Ascending aorta (tissue), 2 donors: ENCODE data around the gene CPA4. TPM values are rescaled to one million over a fixed set of nuclear protein-coding genes. Genes with fewer than 3 reads are reported as not detected.

Source experiments
- DNase-seq, 2 donors: peaks; one replicate each; pipeline ENCODE4 v3.0.0-alpha.2; 2019; ENCODE audit warnings: low spot score in 2 of 2
- H3K27ac ChIP-seq, 2 donors: fragments of 200-600 bp; sonication (generic); one replicate each; pipeline ENCODE4 v1.5.1; 2016 to 2017; ENCODE audit warnings: mild to moderate bottlenecking in 1 of 2
- H3K27me3 ChIP-seq: fragments of 200-600 bp; sonication (generic); one replicate; pipeline ENCODE4 v1.5.1; 2017
- H3K36me3 ChIP-seq, 2 donors: fragments of 200-600 bp; sonication (generic); one replicate each; pipeline ENCODE4 v1.5.1; 2016
- H3K4me1 ChIP-seq, 2 donors: fragments of 200-600 bp; sonication (generic); one replicate each; pipeline ENCODE4 v1.5.1; 2016 to 2017; ENCODE audit warnings: mild to moderate bottlenecking in 1 of 2
- H3K4me3 ChIP-seq, 2 donors: fragments of 200-600 bp; sonication (generic); one replicate each; pipeline ENCODE4 v1.5.1; 2016 to 2017; ENCODE audit warnings: mild to moderate bottlenecking in 1 of 2
- H3K9me3 ChIP-seq, 2 donors: fragments of 200-600 bp; sonication (generic); one replicate each; pipeline ENCODE4 v1.5.1; 2016
- intact Hi-C: fragments of 100-400 bp; cut with DNase I; formaldehyde crosslinking; loops from one replicate; pipeline ENCODE4 v1.15.1; 2023
- total RNA-seq: library from RNA; depleted of rRNA; stranded (reverse); fragments of >200 nt; gene quantifications from one replicate; pipeline ENCODE4 v1.1.0, GENCODE V29; 2016
- TF ChIP-seq, protein P1 (sequence below), 3 experiments: fragments of 200-600 bp in 2 of 3; fragments of 450-650 bp in 1 of 3; sonication (generic) in 2 of 3; IDR thresholded peaks; one replicate each; pipeline ENCODE4 v1.5.1; 2016 to 2019; ENCODE audit warnings: antibody characterized with exemption in 3 of 3, mild to moderate bottlenecking in 1 of 3, moderate library complexity in 1 of 3

The CPA4 gene
- total RNA-seq, 1 donor from 2014 or later = not detected

DNA sequence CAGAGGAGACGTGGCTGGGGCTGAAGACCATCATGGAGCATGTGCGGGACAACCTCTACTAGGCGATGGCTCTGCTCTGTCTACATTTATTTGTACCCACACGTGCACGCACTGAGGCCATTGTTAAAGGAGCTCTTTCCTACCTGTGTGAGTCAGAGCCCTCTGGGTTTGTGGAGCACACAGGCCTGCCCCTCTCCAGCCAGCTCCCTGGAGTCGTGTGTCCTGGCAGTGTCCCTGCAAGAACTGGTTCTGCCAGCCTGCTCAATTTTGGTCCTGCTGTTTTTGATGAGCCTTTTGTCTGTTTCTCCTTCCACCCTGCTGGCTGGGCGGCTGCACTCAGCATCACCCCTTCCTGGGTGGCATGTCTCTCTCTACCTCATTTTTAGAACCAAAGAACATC, 29.7 kb downstream of the CPA4 start:
- Histone ChIP-seq H3K36me3 (no peaks in the 10 kb centered on the region), H3K4me3 (no peak overlapping the region), H3K27me3 (no peaks in the 10 kb centered on the region), H3K9me3 (no peaks in the 10 kb centered on the region), H3K4me1 (no peaks in the 10 kb centered on the region), H3K27ac (no peak overlapping the region)
- intact Hi-C loops = no loop called here
- no peak for DNase-seq
- TF ChIP-seq, protein P1, sequence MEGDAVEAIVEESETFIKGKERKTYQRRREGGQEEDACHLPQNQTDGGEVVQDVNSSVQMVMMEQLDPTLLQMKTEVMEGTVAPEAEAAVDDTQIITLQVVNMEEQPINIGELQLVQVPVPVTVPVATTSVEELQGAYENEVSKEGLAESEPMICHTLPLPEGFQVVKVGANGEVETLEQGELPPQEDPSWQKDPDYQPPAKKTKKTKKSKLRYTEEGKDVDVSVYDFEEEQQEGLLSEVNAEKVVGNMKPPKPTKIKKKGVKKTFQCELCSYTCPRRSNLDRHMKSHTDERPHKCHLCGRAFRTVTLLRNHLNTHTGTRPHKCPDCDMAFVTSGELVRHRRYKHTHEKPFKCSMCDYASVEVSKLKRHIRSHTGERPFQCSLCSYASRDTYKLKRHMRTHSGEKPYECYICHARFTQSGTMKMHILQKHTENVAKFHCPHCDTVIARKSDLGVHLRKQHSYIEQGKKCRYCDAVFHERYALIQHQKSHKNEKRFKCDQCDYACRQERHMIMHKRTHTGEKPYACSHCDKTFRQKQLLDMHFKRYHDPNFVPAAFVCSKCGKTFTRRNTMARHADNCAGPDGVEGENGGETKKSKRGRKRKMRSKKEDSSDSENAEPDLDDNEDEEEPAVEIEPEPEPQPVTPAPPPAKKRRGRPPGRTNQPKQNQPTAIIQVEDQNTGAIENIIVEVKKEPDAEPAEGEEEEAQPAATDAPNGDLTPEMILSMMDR (IDR thresholded peaks at IDR 0.05) = no peak

DNA sequence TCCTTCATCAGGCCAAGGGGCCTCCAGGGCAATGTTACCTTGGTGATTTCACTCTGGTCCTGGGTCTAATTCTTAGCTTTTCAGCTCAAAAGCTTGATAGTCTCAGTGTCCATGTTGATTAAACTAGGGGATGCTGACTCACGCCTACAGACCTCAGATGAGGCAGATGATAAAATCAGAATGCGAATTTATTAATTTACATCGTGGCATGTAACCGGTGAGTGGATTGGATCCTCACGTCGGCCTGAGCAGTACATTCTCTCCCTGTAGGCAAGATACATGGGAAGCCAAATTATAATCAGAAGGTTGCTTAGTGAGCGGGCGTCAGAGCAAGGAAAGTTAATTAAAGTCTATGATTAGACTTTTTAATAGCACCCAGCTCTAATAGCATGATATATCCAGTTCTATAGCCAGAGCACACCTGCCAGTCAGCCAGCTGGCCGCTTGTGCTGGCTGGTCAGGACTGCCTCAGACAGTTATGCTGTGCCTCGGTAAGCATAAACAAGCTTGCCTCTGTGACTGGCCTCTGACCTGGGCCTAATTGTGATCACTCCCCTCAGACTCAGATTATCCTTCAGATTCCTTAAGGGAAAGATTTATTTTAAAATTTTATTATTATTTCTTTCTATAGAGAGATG, 31.5 kb downstream of the CPA4 start:
- H3K4me3 ChIP-seq = no peak overlapping the region
- no peaks in the 10 kb centered on the region for H3K9me3 ChIP-seq
- no peaks in the 10 kb centered on the region for H3K36me3 ChIP-seq
- TF ChIP-seq, protein P1 (IDR thresholded peaks at IDR 0.05) = no peak
- H3K4me1 ChIP-seq = no peaks in the 10 kb centered on the region
- intact Hi-C loops = no loop called here
- DNase-seq = no peak
- H3K27ac ChIP-seq = no peak overlapping the region
- H3K27me3 ChIP-seq = no peaks in the 10 kb centered on the region

- Histone ChIP-seq H3K27me3 (no peaks in the 10 kb centered on the region), H3K36me3 (no peaks in the 10 kb centered on the region), H3K27ac (no peak overlapping the region), H3K4me3 (no peak overlapping the region), H3K9me3 (no peaks in the 10 kb centered on the region), H3K4me1 (no peaks in the 10 kb centered on the region)
- intact Hi-C loops = no loop called here
- DNase-seq = no peak
- TF ChIP-seq, protein P1 (IDR thresholded peaks at IDR 0.05) = no peak
These were observed 36.7 kb downstream of the CPA4 start for GRCh38 chr7:130329681-130330080.

GRCh38 chr7:130332259-130333053, 39.5 kb downstream of the CPA4 start:
- H3K9me3 ChIP-seq = no peaks in the 10 kb centered on the region
- TF ChIP-seq, protein P1 (IDR thresholded peaks at IDR 0.05) = no peak
- no peak overlapping the region for H3K27ac ChIP-seq
- DNase-seq = no peak
- no peaks in the 10 kb centered on the region for H3K36me3 ChIP-seq
- no peak overlapping the region for H3K4me3 ChIP-seq
- H3K4me1 ChIP-seq = no peaks in the 10 kb centered on the region
- intact Hi-C loops = no loop called here
- H3K27me3 ChIP-seq = no peaks in the 10 kb centered on the region

DNA sequence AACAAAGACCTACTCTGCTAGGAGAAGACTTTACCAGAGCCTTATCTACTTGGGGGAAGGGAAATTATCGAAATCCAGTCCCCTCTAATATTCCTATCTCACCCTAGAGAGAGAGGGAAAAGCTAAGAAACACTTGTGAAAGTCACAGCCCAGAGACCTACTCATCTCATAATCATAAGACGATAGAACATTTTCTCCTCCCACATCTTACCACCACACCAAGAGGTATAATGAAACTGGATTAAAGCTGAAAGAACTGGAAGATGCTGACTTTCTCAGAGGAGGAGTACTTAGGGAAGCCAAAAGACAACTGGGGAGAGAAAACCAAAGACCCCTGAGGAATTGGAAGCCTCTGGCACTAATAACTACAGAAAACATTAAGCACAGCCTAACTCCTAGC, 40.9 kb downstream of the CPA4 start:
- Histone ChIP-seq H3K27ac (no peak overlapping the region), H3K4me1 (no peaks in the 10 kb centered on the region), H3K9me3 (no peaks in the 10 kb centered on the region), H3K27me3 (no peaks in the 10 kb centered on the region), H3K36me3 (no peaks in the 10 kb centered on the region), H3K4me3 (no peak overlapping the region)
- TF ChIP-seq, protein P1 (IDR thresholded peaks at IDR 0.05) = no peak
- no peak for DNase-seq
- intact Hi-C loops = no loop called here
